HG02885 (cell line): ENCODE data around the gene PER1.

Source experiments
- ATAC-seq: cut with Tn5 transposase; IDR thresholded peaks from one replicate; pipeline ENCODE4 v1.9.1; 2021; ENCODE audit warnings: mild to moderate bottlenecking; ENCODE audit not compliant: unreplicated experiment, poor library complexity

Gene PER1

DNA sequence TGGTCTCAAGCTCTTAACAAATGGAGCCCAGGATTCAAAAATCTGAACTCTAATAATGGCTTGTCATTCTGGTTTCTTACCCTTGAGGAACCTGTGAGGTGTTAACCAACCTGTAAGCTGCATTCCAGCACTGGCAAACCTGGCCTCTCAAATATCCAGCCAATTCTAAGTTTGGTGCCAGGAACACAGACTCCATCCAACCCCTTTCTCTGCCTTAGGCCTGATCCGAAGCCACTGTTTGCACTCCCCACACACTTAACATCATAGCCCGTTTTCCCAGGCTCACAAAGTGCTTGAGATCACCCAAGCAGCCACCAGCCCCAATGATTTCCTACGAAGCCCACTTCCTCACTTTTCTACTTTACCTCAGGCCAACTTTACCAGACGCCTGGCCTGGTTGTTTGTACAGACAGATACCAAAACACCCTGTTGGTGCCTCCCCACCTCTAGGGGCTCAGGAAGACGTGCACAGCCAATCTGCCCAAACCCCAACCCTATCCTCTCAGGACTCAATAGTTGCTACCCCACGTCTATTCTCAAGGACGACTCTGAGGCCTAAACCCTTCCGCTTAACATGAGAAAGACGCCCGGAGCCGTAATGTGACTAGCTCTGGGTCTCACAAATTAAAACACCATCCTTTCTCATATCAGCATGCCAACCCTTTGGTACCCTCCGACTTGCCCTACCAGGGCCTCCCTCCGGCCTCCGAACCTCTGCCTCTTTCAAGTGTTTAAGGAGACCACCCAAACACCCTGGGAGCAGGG, 3.2 kb upstream of the PER1 start:
- ATAC-seq: no peak

DNA sequence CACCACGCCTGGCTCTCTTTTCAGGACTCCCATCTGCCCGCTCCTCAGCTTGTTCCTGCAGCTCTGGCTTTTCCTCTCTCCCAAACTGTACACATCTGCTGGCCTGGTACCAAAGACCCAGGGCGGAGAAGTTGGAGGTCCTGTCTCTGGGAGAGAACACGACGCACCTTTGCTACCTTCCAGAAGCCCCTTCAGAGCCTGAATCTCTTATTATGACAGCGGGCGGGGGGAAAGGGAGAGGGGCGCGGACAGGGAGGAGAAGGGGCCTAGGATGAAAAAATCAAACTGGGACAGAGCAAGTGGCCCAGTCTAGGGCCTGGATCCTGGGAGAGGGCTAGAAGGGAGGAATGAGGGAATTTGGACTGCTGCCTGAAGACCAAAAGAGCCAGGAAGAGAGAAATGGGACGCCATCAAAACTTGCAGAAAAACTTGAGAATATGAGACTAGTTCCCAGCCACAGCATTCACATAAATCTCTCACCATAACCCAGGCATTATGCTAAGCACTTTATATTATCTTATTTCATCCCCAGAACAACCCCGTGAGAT, 2.5 kb upstream of the PER1 start:
- no peak for ATAC-seq

DNA sequence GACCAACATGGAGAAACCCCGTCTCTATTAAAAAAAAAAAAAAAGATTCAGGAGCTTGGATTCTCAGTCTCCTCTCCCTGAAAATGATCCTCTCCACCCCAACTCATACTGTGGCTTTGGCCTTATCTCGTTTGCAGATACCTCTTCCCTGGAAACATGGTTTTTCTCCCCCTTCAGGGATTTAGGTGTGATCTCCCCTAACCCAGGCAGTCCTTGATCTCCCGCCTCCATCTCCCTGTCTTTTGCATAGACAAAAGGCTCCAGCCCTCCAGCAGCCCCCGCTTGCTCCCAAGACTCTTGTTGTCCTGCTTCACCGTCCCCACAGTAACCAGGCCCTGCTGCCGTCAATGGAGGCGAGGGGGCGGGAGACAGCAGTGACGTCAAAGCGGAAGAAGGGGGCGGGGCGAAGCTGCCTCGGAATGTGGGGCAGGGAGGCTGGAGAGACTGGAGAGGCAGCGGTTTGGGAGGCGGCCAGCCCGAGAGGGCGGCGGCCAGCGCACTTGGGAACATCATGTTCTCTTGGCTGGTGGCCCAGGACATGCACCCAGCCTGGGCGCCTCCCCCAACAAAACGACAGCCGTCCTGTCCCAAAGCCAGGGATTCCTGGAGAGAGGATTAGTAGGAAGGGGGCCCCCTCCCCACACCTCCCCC, 1.9 kb upstream of the PER1 start:
- ATAC-seq: no peak

DNA sequence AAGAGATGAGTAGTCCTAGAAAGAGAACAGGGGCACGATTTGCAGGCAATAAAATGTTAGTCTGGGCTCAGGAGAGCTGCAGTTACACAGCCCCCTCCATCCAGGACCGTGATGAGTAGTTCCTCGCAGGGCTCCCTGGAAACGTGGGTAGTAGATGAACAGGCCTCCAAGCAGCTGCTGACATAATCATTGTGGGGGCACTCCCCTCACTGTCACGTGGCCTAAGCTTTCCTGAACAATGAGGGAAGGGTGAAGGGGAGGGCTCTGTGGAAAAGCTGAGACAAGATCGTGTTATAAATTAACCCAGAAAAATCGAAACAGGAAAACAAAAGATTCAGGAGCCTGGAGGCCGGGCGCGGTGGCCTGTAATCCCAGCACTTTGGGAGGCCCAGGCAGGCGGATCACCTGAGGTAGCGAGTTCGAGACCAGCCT, 1.3 kb upstream of the PER1 start:
- ATAC-seq: no peak

DNA sequence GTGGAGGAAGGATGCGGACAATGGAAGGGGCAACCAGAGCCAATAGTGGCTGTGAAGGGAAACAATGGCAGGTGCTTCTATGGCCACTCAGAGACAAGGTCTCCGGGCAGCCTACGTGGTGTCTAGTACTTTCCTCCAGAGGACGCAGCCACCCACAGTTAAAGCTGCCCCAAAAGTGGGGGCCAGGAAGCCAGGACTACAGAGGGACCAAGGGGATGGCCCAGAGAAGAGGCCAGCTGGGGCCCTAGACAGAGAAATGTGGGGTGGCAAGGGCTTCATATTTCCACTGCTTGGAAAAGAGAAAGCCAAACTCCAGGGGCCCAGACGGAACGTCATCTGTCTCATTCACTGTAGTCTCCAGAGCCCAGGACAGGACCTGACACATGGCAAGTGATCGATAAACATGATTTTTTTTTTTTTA, 837 bp upstream of the PER1 start:
- ATAC-seq: no peak

DNA sequence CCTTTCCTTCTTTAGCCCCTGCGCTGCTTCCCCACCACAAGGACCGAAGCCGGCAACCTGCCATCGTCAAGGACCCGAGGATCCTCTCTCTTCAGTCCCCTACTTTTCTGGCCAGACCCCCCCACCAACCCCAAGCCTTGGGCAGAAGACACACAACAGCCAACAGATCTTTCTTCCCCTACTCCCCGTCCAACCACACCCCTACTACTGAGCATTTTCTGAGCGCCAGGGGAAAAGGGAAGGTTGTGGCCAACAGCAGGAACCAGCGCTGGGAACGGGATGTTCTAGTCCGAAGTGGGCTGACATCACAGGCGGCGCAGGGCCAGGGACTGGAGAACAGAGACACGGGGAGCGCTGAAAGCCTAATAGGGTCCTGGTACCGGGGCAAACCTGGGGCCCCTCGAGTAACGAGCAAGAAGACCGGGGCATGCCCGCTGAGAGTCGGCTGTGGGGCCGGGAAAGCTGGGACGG, 528 bp downstream of the PER1 start:
- no peak for ATAC-seq

DNA sequence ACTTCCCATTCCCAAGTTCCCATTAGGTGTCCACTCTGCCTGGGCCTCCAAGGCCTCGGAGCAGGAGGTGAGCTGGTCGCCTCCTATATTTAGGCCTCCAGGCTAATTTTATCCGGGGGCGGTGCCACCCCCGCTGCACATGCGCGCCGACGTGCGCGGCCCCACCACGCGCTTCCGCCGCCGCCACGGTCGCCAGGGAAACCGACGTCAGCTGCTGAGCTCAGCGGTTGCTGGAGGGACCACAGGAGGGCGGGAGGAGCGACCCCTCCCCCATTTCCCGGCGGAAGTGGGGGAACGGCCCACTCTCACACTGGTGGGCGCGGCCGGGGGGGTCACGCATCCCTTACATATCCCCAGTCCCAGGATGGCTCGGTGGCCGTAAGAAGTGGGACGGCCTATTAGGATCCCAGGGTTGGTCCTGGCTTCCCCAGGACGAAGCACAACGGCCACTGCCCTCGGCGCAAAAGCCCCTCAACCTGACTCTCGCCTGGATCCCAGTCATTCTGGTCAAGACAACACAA, 1.0 kb downstream of the PER1 start:
- peak; percentile 65 for ATAC-seq

DNA sequence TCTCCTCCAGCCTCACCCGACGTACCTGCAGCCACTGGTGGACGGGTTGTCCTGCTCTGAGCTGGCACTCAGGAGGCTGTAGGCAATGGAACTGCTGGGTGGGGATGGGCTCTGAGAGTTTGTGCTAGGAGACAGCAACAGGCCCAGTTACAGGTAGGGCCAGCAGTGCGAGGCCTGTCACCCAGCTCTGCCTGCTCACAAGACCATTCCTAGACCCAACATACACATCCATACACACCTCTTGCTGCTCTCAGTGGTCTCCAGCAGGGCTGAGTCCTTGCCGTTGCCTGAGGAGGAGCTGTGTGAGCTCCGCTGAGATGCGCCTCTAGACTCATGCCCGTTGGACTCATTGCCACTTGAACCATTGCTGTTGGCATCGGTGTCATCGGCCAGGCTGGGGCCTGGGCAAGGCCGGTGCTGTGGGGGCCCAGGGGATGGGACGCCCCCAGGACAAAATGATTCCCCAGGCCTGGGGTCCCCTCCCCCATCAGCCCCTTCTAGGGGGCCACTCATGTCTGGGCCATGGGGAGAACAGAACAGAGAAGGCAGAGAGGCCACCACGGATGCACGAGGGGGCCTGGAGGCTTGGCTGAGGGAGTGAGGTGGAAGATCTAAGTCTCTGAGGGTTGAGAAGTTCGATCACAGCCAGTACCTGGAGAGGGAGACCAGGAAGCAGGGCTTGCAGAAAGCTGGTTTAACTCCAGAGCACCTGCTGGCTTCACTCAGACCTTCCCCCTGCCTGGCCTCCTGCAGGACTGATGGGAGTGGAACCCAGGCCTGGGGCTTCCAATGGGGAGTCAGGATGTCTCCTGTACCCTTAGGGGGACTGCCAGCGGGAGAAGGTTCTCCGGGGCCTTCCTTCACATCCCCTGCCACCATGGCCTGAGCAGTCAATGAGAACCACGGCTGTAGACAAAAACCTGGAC, 1.7 kb downstream of the PER1 start:
- ATAC-seq: no peak

DNA sequence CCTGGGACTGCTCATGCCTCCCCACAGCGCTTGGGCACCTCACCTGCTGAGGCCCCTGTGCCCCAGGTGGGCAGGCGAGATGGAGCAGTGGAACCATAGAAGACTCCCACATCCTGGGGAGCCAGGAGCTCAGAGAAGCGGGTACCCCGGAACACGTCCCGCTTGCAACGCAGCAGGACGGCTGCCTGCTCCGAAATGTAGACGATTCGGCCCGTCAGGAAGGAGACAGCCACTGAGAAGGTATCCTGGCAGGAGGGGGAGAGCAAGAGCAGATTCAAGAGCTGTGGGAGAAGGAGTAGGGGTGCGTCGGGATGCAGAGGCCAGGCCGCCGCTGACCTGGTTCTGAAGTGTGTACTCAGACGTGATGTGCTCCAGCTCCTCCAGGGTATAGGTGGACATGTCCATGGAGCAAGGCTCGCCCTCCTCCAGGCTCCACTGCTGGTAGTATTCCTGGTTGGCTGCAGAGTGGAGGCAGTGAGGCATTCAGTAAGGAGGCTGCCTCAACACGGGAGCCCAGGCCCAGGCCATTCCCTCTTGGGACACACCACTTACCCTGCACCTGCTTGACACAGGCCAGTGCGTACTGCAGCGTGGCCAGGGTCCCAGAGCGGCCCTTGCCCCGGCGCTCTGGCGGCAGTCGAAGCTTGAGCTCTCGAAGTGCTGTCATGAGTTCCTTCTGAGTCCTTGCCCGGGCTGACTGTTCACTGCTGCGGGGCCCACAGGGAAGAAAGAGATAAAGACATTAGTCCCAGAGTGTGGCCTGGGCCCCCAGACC, 2.6 kb downstream of the PER1 start:
- ATAC-seq: no peak

DNA sequence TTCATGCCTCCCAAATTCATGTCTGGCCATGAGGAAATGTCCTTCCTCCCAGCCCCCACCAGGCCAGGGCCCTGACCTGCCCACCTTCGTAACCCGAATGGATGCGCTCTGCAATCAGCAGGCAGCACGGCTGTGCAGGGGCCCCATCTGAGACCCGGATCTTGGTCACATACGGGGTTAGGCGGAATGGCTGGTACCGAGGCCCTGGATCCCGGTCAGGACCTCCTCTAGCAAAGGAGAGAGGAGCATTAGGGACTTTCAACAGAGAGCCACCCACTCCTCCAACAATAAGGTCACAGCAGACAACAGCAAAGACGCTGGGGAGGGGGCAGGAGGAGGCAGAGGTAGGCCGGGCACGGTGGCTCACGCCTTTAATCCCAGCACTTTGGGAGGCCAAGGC, 3.6 kb downstream of the PER1 start:
- ATAC-seq: no peak

DNA sequence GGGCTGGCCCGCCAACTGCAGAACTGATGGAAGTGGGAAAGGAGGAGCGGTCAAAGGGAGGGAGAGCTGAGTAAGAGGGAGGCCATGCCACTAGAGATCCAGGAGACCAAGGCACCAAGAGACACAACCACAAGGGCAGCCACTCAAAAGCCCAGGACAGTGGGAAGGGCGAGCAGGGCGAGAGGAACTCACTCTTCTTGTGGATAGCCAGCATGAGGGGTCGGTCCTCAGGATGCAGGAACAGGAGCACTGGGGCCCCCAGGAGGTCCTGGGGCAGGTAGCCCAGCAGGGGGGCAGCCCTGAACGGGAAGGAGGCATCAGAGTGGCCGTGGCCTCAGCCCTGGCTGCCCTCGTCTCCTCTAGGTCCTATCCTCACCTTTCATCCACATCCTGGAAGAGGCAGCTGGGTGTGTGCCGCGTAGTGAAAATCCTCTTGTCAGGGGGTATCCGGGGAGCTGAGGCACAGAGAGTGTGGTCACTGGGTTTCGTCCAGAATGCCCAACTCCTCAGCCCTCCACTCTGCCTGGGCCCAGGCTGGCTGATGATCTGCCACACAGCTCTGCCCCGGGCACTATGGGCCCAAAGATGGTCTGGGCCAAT, 4.3 kb downstream of the PER1 start:
- no peak for ATAC-seq

DNA sequence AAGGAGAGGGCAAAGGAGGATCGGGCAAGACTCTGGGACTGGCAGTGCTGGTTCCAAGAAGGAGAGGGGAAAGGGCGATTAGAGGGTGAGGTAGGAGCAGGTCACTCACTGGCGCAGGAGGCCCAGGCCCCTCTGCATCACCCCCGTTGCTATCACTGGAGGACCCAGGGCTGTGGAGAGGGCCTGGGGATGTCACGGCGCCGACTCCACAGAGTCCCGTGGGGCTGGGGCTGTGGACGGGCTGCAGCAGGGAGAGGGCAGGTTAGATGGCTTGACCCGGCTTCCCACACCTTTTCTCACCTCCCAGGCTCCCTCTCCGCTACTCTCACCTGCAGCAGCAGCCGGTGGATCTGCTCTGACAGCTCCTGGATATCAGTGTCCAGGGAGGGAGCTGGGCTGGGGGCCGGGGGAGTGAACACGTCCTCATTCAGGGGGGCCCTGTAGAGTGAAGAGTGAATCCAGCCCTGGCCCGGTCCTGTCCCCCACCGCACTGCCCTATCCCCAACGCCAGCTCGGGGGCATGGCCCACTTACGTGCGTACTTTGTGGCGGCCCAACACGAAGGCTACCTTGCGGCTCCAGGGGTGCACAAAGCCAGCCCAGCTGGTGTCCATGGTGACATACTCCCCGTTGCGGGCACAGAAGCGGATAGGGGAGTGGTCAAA, 4.9 kb downstream of the PER1 start:
- ATAC-seq: no peak

DNA sequence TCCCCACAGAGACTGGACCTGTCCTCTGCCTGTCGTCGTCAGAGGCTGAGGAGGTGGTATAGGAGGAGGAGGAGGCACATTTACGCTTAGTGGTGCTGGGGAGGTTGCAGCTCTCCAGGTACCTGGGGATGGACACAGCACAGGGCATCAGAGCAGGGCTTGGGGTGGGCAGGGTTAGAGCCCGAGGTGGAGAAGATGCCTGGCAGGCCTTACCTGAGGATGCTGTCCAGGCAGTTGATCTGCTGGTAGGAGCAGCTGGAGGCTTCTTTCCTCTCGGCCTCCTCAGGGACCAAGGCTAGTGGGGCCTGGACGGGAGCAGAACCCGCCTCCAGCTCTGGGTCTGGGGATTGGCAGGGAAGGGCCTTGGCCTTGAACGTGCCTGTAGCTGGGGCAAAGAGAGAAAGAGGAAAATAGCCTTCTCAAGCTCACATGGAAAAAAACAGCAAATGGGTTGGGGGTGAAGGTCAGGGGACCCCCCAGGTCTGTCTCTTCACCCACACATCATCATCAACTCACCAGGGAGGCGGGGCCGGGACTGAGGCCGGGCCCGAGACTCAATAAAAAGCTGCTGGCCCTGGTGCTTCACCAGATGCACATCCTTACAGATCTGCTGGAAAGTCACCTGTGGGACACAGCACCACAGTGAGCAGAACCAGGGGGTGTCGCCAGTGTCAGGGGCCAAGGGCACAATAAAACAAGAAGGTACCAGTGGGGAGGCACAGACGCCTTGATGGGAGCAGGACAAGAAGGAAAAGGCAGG, 5.6 kb downstream of the PER1 start:
- no peak for ATAC-seq

DNA sequence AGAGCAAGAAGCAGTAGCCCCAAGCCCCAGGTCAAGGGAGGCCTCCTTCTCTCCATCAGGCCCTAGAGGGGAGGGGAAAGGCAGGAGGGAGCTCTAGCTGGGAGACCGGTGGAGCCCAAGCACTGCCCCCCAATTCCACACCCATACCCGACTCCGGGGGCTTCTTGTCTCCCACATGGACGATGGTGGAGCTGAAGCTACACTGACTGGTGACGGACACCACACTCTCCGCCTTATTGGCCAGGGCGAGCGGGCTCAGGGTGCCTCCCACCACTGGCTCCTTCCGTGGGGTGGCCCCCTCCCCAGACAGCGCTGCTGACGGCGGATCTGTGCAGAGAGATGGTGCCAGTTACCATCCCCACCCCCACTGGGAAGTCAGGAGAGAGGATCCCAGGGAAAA, 6.4 kb downstream of the PER1 start:
- no peak for ATAC-seq

DNA sequence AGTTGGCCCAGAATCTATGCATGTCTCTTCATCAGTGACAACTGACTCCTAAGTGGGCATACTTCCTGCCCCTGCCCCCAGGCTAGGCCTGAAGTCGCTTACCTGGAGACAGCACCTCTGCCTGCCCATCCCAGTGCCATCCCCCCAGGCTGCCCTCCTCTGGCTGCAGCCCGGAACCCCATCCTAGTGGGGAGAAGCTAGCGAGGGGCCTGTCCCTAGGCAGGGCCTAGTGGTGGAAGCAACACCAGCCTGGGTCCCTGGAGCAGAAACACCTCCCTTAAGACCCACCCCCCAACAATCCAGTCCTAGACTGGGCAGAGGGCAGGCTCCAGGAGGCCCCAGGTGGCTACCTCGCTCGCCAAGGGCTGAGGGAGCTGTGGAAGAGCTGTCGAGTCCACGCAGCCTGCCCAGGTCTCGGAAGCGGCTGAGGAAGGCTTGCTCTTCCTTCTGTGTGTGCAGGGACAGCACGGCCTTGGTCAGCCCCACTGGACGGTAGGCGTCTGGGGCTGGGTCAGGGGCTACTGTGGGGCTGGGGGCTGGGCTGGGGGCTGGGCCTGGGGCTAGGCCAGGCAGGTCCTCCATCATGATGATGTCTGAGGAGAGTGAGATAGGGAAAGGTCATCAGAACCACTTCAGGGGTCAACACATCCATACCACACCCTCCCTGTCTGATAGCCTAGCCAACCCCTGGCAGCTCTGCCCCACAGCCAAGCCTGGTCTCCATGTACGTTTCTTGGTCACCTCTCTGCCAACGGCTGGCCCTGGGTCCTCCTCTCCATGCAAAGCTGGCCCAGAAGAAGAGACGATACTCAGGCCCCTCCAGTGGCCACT, 7.6 kb downstream of the PER1 start:
- no peak for ATAC-seq

DNA sequence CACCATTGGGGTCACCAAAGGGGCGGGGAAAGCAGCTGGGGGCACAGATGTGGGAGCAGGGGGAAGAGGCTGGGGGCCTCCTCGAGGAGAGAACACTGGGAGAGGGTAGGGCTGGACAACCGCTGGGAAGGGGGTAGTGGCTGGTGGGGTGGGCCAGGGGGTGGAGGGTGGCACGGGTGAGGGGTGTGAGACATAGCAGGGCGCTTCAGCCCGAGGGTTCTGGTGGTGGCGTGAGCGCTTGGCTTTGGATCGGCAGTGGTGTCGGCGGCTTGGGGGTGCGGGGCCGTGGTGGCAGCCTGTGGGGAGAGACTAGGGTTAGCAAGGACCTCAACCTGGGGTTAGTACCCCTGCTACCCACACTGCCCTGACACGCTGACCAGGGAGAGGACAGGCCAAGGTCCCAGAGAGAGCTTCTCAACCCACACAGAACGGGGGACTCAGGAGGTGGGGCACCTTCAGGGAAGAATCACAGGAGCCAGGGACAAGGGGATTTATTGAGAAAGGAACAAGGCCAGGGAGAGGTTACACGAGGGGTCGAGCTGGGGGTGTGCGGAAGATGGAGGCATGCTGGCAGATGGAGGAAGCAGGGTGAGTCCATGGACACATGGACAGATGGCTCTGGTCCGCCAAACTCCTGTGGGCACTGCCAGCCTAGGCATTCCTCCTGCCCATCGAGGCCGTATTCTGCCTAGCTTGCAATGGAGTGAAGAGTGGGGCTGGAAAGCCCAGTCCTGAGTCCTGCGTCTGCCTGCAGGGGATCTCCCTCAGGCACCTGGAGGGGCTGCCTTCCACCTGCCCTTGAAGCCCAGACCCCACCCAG, 8.4 kb downstream of the PER1 start:
- ATAC-seq: no peak
